Measurements from ENCODE around the gene PCDHGC3. TPM values are rescaled to one million over a fixed set of nuclear protein-coding genes. Genes with fewer than 3 reads are reported as not detected.

Gene PCDHGC3
- total and polyA plus RNA-seq, 2 of the 8 experiments (the other 6 are each of a cell fraction or from before 2014, with no cell fraction given) = 4.7 to 18.6 TPM

- H4K8ac ChIP-seq (ENCODE audit: extremely low read depth, insufficient read depth, low read length) = no peak overlapping the region
- no peak overlapping the region for H2BK5ac ChIP-seq (ENCODE audit: low read depth, low read length)
- ChIA-PET CTCF (ENCODE audit: partially characterized antibody) (interaction anchor here (0.6 to 50.9 kb wide), 20 partner anchors 6 to 382 kb away, joined by 3 to 1236 read pairs (median 6); partner anchors contain the start of genes PCDHB10, PCDHB15, PCDHB16 and PCDHGA1), POLR2A (ENCODE audit: partially characterized antibody) (interaction anchor here (0.7 to 1.1 kb wide), 2 partner anchors 40 to 123 kb away, joined by 3 read pairs; no protein-coding TSS in a partner anchor)
- WGBS, 2 experiments (ENCODE audit: extremely low coverage in 1 of 2, insufficient coverage in 1 of 2, insufficient read length in 1 of 2, insufficient replicate concordance in 2 of 2, low coverage in 1 of 2, low lambda C conversion rate in 2 of 2, missing lambda C conversion rate in 1 of 2) = 84% methylated on average over 8 of the region's 8 CpGs; no CpG with 5 or more reads in 1 of the 2 experiments
- H3K23ac ChIP-seq (ENCODE audit: insufficient read length) = no peak overlapping the region
- H2BK20ac ChIP-seq (ENCODE audit: low read length) = no peak overlapping the region
- peaks cover 3 to 23% (median 9%) of the 10 kb centered on the region in 4 experiments for H3K4me1 ChIP-seq (replicated peaks in 1 of 4; ENCODE audit: control insufficient read depth in 3 of 4, insufficient read depth in 4 of 4, low read length in 3 of 4)
- FAIRE-seq (no peak), DNase-seq (ENCODE audit: low read depth in 1 of 2, low spot score in 2 of 2) (no peak)
- no peak overlapping the region for H4K5ac ChIP-seq (ENCODE audit: insufficient read length, low read depth, low read length)
- H2AFZ ChIP-seq (ENCODE audit: low read length) = no peak overlapping the region
- H3K79me1 ChIP-seq (ENCODE audit: low read depth, low read length) = no peaks in the 10 kb centered on the region
- no peaks in the 10 kb centered on the region for H3K27me3 ChIP-seq (replicated peaks in 1 of 4; ENCODE audit: control insufficient read depth in 3 of 4, extremely low read depth in 1 of 4, insufficient read depth in 3 of 4, low read length in 3 of 4)
- H3K4me2 ChIP-seq (ENCODE audit: insufficient read depth in 1 of 2, low read depth in 2 of 2, low read length in 2 of 2) = no peak overlapping the region
- H4K91ac ChIP-seq (replicated peaks; ENCODE audit: insufficient read length, low read length) = no peak overlapping the region
- H3K79me2 ChIP-seq (ENCODE audit: control insufficient read depth in 1 of 2, insufficient read depth in 2 of 2, low read length in 2 of 2) = no peaks in the 10 kb centered on the region
- no peak overlapping the region for H3K14ac ChIP-seq (ENCODE audit: insufficient read length)
- no peak overlapping the region for H3K4me3 ChIP-seq (ENCODE audit: extremely low read depth in 1 of 4, insufficient read depth in 2 of 4, low read depth in 3 of 4, low read length in 4 of 4)
- H4K20me1 ChIP-seq (replicated peaks in 1 of 2; ENCODE audit: control insufficient read depth in 1 of 2, insufficient read depth in 2 of 2, low read length in 2 of 2) = no peaks in the 10 kb centered on the region
- H2AK5ac ChIP-seq (ENCODE audit: low read depth, low read length) = no peak overlapping the region
- H3K36me3 ChIP-seq (ENCODE audit: control insufficient read depth in 2 of 4, insufficient read depth in 4 of 4, low read length in 3 of 4) = peaks cover 4 to 28% (median 20%) of the 10 kb centered on the region in 4 experiments
- no peak overlapping the region for H3K4ac ChIP-seq (replicated peaks; ENCODE audit: insufficient read length, low read depth, low read length)
- H2BK120ac ChIP-seq (replicated peaks; ENCODE audit: low read depth, low read length) = no peak overlapping the region
- H2BK12ac ChIP-seq (ENCODE audit: low read depth, low read length) = no peak overlapping the region
- peaks cover 15% of the 10 kb centered on the region for H3K23me2 ChIP-seq (ENCODE audit: low read depth, low read length)
- H3K56ac ChIP-seq (replicated peaks; ENCODE audit: insufficient read length, low read depth, low read length) = no peak overlapping the region
- H2BK15ac ChIP-seq (ENCODE audit: low read length) = no peak overlapping the region
- no peak overlapping the region for H3K27ac ChIP-seq (ENCODE audit: low read depth, low read length)
- no peaks in the 10 kb centered on the region for H3K9me3 ChIP-seq (ENCODE audit: insufficient read depth in 2 of 2, low read depth in 1 of 2, low read length in 1 of 2)
- no peak overlapping the region for H3K18ac ChIP-seq (ENCODE audit: extremely low read depth, low read length)
- H3K9ac ChIP-seq (replicated peaks in 1 of 4; ENCODE audit: extremely low read depth in 1 of 4, low read depth in 3 of 4, low read length in 3 of 4) = no peak overlapping the region
- TF ChIP-seq SP1 (IDR thresholded peaks at IDR 0.05; ENCODE audit: low read depth, low read length) (no peak), POLR2AphosphoS5 (IDR thresholded peaks at IDR 0.05; ENCODE audit: low read depth, low read length) (no peak), FOSL1 (IDR thresholded peaks at IDR 0.05; ENCODE audit: insufficient read depth, low read depth, low read length) (no peak), CHD1 (IDR thresholded peaks at IDR 0.05; ENCODE audit: low read depth, low read length) (no peak), CBX8 (IDR thresholded peaks at IDR 0.05; ENCODE audit: borderline replicate concordance, low read depth, low read length) (no peak), YY1 (IDR thresholded peaks at IDR 0.05; ENCODE audit: low read depth, low read length) (no peak), SIRT6 (IDR thresholded peaks at IDR 0.05; ENCODE audit: low read length) (no peak), NRF1 (IDR thresholded peaks at IDR 0.05; ENCODE audit: low read depth, low read length) (no peak), KDM1A (IDR thresholded peaks at IDR 0.05; ENCODE audit: borderline replicate concordance, low read length) (no peak), CREB1 (IDR thresholded peaks at IDR 0.05) (no peak), MAX (IDR thresholded peaks at IDR 0.05) (no peak), CBX5 (IDR thresholded peaks at IDR 0.05; ENCODE audit: low read depth, low read length) (no peak), CTBP2 (IDR thresholded peaks at IDR 0.05; ENCODE audit: borderline replicate concordance, insufficient read depth, insufficient read length, low read length) (no peak), RAD21 (IDR thresholded peaks at IDR 0.05 in 1 of 2, conservative IDR thresholded peaks at IDR 0.05 in 1 of 2; ENCODE audit: low read depth in 2 of 2, low read length in 2 of 2) (no peak), BRCA1 (IDR thresholded peaks at IDR 0.05; ENCODE audit: low read depth, low read length) (no peak)
Measured at GRCh38 chr5:141517312-141517711, 41.5 kb downstream of the PCDHGC3 start.
